WTC11 (cell line): ENCODE data around the gene OPALIN. TPM values are rescaled to one million over a fixed set of nuclear protein-coding genes. Genes with fewer than 3 reads are reported as not detected.

Source experiments
- ATAC-seq: fragments of 200-7000 bp; cut with Tn5 transposase; 2 replicates; pipeline ENCODE4 v1.10.0; 2021; ENCODE audit warnings: mild to moderate bottlenecking, moderate library complexity
- CTCF ChIA-PET: fragments of 300-600 bp; sonication (Branson Sonifier 250); formaldehyde crosslinking; loops from one replicate; lab custom pipeline; 2021; ENCODE audit warnings: antibody characterized with exemption; lab: Charles Lee
- POLR2A ChIA-PET: fragments of 350-600 bp; sonication (Branson Sonifier 250); formaldehyde crosslinking; loops from one replicate; lab custom pipeline; 2021; ENCODE audit warnings: antibody characterized with exemption; lab: Charles Lee
- DNase-seq: peaks from one replicate; pipeline ENCODE4 v3.0.0; 2021; ENCODE audit warnings: low spot score
- H3K27ac Mint-ChIP-seq: 2 replicates; pipeline ENCODE4 v1.8.0; 2021; ENCODE audit warnings: mixed read lengths
- H3K27me3 Mint-ChIP-seq: 2 replicates; pipeline ENCODE4 v1.8.0; 2021; ENCODE audit warnings: low read depth, mild to moderate bottlenecking, moderate library complexity, mixed read lengths
- H3K36me3 Mint-ChIP-seq: 2 replicates; pipeline ENCODE4 v1.8.0; 2021; ENCODE audit warnings: mixed read lengths
- H3K4me1 Mint-ChIP-seq: 2 replicates; pipeline ENCODE4 v1.8.0; 2022; ENCODE audit warnings: mixed read lengths
- H3K4me3 Mint-ChIP-seq: 2 replicates; pipeline ENCODE4 v1.8.0; 2021; ENCODE audit warnings: mild to moderate bottlenecking, moderate library complexity, mixed read lengths
- H3K9me3 Mint-ChIP-seq: 2 replicates; pipeline ENCODE4 v1.8.0; 2021; ENCODE audit warnings: mixed read lengths
- AFF4 ChIP-seq: sonication (generic); formaldehyde crosslinking; IDR thresholded peaks from 2 replicates; pipeline ENCODE4 v1.8.1; 2023; ENCODE audit warnings: mild to moderate bottlenecking, missing genetic modification reagents, borderline replicate concordance
- CREB1 ChIP-seq: sonication (generic); formaldehyde crosslinking; IDR thresholded peaks from 2 replicates; pipeline ENCODE4 v1.8.0; 2023; ENCODE audit warnings: mild to moderate bottlenecking, missing genetic modification reagents
- E2F4 ChIP-seq: sonication (generic); formaldehyde crosslinking; IDR thresholded peaks from 2 replicates; pipeline ENCODE4 v1.8.1; 2022; ENCODE audit warnings: low read depth, mild to moderate bottlenecking, moderate library complexity, missing genetic modification reagents, borderline replicate concordance
- ESRRA ChIP-seq: sonication (generic); formaldehyde crosslinking; IDR thresholded peaks from 2 replicates; pipeline ENCODE4 v1.8.1; 2022; ENCODE audit warnings: mild to moderate bottlenecking, missing genetic modification reagents, borderline replicate concordance
- MYBL2 ChIP-seq: sonication (generic); formaldehyde crosslinking; IDR thresholded peaks from 2 replicates; pipeline ENCODE4 v1.8.1; 2023; ENCODE audit warnings: mild to moderate bottlenecking, moderate library complexity, missing genetic modification reagents
- NR2C2 ChIP-seq: sonication (generic); formaldehyde crosslinking; IDR thresholded peaks from 2 replicates; pipeline ENCODE4 v1.8.0; 2022; ENCODE audit warnings: mild to moderate bottlenecking, missing genetic modification reagents
- PRDM15 ChIP-seq: sonication (generic); formaldehyde crosslinking; IDR thresholded peaks from 2 replicates; pipeline ENCODE4 v1.8.0; 2022; ENCODE audit warnings: missing genetic modification reagents
- PREB ChIP-seq: sonication (generic); formaldehyde crosslinking; IDR thresholded peaks from 2 replicates; pipeline ENCODE4 v1.8.1; 2022; ENCODE audit warnings: mild to moderate bottlenecking, missing genetic modification reagents, moderate library complexity, borderline replicate concordance
- USF1 ChIP-seq: sonication (generic); formaldehyde crosslinking; IDR thresholded peaks from 2 replicates; pipeline ENCODE4 v1.8.0; 2022; ENCODE audit warnings: mild to moderate bottlenecking, missing genetic modification reagents
- ZNF317 ChIP-seq: sonication (generic); formaldehyde crosslinking; IDR thresholded peaks from 2 replicates; pipeline ENCODE4 v1.8.1; 2023; ENCODE audit warnings: low read depth, mild to moderate bottlenecking, moderate library complexity, missing genetic modification reagents, borderline replicate concordance
- ZNF423 ChIP-seq: fragments of 250-450 bp; sonication (Bioruptor Pico); IDR thresholded peaks from 2 replicates; pipeline ENCODE4 v2.1.2; 2022; ENCODE audit warnings: mild to moderate bottlenecking, moderate library complexity
- ZNF512 ChIP-seq: sonication (generic); formaldehyde crosslinking; IDR thresholded peaks from 2 replicates; pipeline ENCODE4 v1.8.1; 2022; ENCODE audit warnings: missing genetic modification reagents, borderline replicate concordance
- total RNA-seq: library from RNA; stranded (reverse); gene quantifications from 3 replicates; pipeline ENCODE4 v1.2.3, GENCODE V29; 2021
- TF ChIP-seq, protein P1 (sequence below): sonication (generic); formaldehyde crosslinking; IDR thresholded peaks from 2 replicates; pipeline ENCODE4 v1.8.0; 2022; ENCODE audit warnings: mild to moderate bottlenecking, missing genetic modification reagents
- TF ChIP-seq, protein P2 (sequence below): fragments of 250-450 bp; sonication (Bioruptor Pico); IDR thresholded peaks from 2 replicates; pipeline ENCODE4 v1.8.0; 2021; ENCODE audit warnings: mild to moderate bottlenecking

The OPALIN gene
- total RNA-seq, 1 experiment from 2014 or later, result 0.04 TPM

GRCh38 chr10:96366508-96366907 is 7.7 kb upstream of the OPALIN start (continued):
- TF ChIP-seq PREB (CRISPR knock-in tag), result no peak

- CTCF ChIA-PET, result interaction anchor here (0.8 to 2.8 kb wide), 5 partner anchors 10 to 349 kb away, joined by 3 to 8 read pairs (median 4); partner anchors contain the start of gene TLL2
- Mint-ChIP-seq H3K27me3 (no peaks in the 10 kb centered on the region; the same call in 1 of the 2 replicates), H3K27ac (no peak overlapping the region), H3K9me3 (peaks cover 2% of the 10 kb centered on the region; the same call in 1 of the 2 replicates), H3K36me3 (no peaks in the 10 kb centered on the region), H3K4me3 (no peak overlapping the region), H3K4me1 (no peaks in the 10 kb centered on the region; the same call in 1 of the 2 replicates)
- POLR2A ChIA-PET, result no interaction called here
- DNase-seq (no peak), ATAC-seq (no peak)
- TF ChIP-seq PREB (CRISPR knock-in tag) (no peak), MYBL2 (CRISPR knock-in tag) (no peak), CREB1 (CRISPR knock-in tag) (no peak), ZNF317 (CRISPR knock-in tag) (no peak), PRDM15 (CRISPR knock-in tag) (no peak)
Measured at GRCh38 chr10:96365571-96365970, 6.8 kb upstream of the OPALIN start.

- ATAC-seq (no peak), DNase-seq (no peak)
- Mint-ChIP-seq H3K4me3 (no peak overlapping the region), H3K27ac (no peak overlapping the region), H3K9me3 (peaks cover 2% of the 10 kb centered on the region; the same call in 1 of the 2 replicates), H3K36me3 (no peaks in the 10 kb centered on the region; the same call in 1 of the 2 replicates), H3K4me1 (peaks cover 5% of the 10 kb centered on the region; the same call in 1 of the 2 replicates), H3K27me3 (no peaks in the 10 kb centered on the region; the same call in 1 of the 2 replicates)
- ChIA-PET POLR2A (no interaction called here), CTCF (no interaction called here)
- TF ChIP-seq NR2C2 (CRISPR knock-in tag), result no peak
- TF ChIP-seq USF1 (CRISPR knock-in tag), result no peak
- TF ChIP-seq, protein P1, sequence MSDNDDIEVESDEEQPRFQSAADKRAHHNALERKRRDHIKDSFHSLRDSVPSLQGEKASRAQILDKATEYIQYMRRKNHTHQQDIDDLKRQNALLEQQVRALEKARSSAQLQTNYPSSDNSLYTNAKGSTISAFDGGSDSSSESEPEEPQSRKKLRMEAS (CRISPR knock-in tag), result no peak
- TF ChIP-seq E2F4 (CRISPR knock-in tag), result no peak
- TF ChIP-seq ZNF423 (CRISPR knock-in tag), result no peak
- TF ChIP-seq AFF4 (CRISPR knock-in tag), result no peak
- TF ChIP-seq, protein P2, sequence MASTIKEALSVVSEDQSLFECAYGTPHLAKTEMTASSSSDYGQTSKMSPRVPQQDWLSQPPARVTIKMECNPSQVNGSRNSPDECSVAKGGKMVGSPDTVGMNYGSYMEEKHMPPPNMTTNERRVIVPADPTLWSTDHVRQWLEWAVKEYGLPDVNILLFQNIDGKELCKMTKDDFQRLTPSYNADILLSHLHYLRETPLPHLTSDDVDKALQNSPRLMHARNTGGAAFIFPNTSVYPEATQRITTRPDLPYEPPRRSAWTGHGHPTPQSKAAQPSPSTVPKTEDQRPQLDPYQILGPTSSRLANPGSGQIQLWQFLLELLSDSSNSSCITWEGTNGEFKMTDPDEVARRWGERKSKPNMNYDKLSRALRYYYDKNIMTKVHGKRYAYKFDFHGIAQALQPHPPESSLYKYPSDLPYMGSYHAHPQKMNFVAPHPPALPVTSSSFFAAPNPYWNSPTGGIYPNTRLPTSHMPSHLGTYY (CRISPR knock-in tag), result no peak
- no peak for TF ChIP-seq ESRRA (CRISPR knock-in tag)
- TF ChIP-seq ZNF512, result no peak
Measured at GRCh38 chr10:96360766-96361165, 2.0 kb upstream of the OPALIN start.
